ENCODE data around the gene CBX7.

DNA sequence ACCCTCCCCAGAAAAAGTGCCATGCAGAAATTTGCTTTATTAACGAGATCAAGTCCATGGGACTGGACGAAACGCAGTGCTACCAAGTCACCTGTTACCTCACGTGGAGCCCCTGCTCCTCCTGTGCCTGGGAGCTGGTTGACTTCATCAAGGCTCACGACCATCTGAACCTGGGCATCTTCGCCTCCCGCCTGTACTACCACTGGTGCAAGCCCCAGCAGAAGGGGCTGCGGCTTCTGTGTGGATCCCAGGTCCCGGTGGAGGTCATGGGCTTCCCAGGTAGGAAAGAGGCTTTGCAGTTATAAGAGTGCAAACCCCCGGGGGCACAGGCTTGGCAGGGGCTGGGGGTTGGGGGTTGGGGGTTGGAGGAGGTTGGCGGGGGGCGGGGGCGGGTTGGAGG lies 51.3 kb downstream of the CBX7 start:
- TF ChIP-seq POLR2A (conservative IDR thresholded peaks at IDR 0.05) (no peak), ZNF583 (CRISPR knock-in tag; IDR thresholded peaks at IDR 0.05) (no peak), KAT7 (CRISPR knock-in tag; IDR thresholded peaks at IDR 0.05; ENCODE audit: borderline replicate concordance) (no peak), FOXA1 (IDR thresholded peaks at IDR 0.05; ENCODE audit: borderline replicate concordance) (no peak), ZBTB7A (IDR thresholded peaks at IDR 0.05; ENCODE audit: borderline replicate concordance, control insufficient read depth, low read depth, low read length) (no peak), GTF2E2 (tag; IDR thresholded peaks at IDR 0.05) (no peak), MAZ (CRISPR knock-in tag; conservative IDR thresholded peaks at IDR 0.05 in 1 of 2, IDR thresholded peaks at IDR 0.05 in 1 of 2) (no peak)
- TF ChIP-seq, protein P1, sequence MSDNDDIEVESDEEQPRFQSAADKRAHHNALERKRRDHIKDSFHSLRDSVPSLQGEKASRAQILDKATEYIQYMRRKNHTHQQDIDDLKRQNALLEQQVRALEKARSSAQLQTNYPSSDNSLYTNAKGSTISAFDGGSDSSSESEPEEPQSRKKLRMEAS (CRISPR knock-in tag; IDR thresholded peaks at IDR 0.05): no peak

Measured in K562 (cell line).